ENCODE results near the gene CD300LF.

The CD300LF gene

DNA sequence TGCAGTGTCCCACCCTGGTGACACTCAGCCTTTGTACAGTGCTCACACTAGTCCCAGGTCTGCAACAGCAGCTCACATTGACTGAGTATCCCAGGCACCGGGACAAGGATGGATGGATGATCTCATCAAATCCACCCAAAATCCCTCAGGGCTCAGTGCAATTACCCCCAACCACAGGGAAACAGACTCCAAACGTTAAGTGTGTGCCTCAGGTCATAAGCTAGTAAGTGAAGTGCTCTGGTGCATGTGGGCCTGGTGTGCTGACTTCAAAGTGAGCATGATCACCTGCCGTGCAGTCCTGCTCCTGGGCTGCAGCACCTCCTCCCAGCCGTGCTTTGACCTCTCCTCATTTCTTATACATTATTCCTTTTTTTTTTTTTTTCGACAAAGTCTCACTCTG lies 58.0 kb downstream of the CD300LF start:
- no peak overlapping the region for H3K4me3 ChIP-seq (ENCODE audit: low read depth, low read length)
- DNase-seq (ENCODE audit: low read depth), result no peak

DNA sequence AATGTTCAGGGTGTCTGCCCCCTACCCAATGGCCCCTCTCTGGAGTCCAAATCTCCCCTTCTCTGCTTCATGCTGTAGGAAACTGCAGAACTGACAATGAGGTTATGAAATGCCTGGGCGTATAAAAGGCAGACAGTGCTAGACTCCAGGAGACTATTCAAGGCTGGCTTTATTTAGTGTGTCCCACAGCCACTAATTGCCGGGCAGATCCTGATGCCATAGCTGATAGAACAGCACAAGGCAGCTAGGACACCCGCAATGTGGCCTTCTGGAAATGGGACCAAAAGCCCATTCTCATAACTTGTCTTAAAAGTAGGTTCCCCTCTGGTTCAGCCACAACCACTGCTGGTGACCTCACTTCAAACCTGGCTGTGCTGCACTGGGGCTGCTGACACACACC lies 60.7 kb downstream of the CD300LF start:
- no peak overlapping the region for H3K4me3 ChIP-seq (ENCODE audit: low read depth, low read length)
- DNase-seq (ENCODE audit: low read depth), result no peak

DNA sequence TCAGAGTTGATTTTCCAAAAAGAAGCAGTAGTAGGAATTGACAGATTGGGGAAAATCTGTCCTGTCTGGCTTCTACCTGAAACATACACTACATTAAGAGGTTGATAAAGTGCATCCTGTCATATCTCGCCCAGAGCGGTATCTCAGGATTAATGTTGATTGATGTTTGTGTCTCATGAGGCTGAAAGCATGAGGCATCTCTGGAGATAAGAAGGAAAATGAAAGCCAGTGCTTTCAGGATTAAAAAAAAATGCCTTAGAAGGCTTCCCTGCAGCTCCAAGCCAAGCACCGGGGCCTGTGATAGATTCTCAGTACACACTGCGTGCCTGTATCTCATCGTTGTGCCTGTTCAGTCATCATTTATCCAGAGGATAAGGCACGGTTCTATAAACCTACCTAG lies 62.8 kb downstream of the CD300LF start:
- no peak overlapping the region for H3K4me3 ChIP-seq (ENCODE audit: low read depth, low read length)
- no peak for DNase-seq (ENCODE audit: low read depth)

DNA sequence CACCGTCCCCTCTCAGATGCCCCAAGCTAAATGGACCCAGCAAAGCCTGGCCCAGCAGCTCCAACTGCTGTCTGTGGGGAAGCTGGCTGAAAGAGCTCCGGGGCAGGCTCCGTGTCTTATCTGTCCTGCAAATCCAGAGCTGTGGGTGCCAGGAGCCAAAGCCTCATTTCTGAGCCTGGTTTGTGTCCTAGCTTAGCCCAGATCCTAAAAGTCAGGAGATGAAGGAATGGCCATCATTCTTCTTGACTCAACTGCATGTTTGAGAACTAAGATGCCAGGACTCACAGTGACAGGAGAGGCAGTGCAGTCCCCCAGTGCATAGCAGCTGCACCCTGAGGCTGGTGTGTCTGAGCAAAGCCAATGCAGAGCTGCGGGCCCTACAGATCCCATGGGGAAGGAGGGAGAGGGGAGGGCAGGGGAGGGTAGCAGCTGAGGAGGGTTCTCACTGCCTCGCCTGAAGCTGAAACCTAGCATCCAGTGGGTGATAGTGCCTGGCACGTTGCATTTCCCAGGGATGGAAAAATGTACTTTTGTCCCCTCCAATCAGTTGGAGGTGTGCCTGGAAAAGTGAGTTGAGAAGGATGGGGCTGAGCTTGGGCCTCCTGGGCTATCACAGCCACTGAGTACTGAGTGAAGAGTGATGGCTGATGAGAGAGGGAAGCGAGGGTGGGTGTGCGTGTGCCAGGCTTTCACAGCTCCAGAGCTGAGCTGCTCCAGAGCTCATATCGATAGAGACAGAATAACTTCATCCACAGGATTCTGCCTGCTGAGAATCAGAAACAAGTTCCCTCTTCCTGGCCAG lies 64.7 kb downstream of the CD300LF start:
- no peak for DNase-seq (ENCODE audit: low read depth)
- H3K4me3 ChIP-seq (ENCODE audit: low read depth, low read length), result no peak overlapping the region

DNA sequence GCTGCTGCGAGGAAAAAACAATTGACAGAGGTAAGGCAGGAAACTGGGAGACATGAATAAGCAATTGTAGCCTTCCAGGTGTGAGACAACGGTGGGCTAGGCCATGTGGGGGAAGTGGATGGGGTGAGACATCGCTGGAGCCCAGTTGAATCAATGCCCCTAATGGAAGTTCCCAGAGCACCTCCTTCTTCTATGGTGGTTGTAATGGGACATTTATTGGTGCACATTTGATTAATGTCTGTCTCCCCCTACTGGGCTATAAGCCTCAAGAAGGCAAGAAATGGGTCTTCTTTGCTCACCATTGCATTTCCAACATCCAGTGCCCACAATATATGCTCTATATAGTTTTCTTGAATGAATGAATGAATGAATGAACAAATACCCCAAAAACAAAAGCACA lies 66.5 kb downstream of the CD300LF start:
- H3K4me3 ChIP-seq (ENCODE audit: low read depth, low read length), result no peak overlapping the region
- DNase-seq (ENCODE audit: low read depth), result no peak

DNA sequence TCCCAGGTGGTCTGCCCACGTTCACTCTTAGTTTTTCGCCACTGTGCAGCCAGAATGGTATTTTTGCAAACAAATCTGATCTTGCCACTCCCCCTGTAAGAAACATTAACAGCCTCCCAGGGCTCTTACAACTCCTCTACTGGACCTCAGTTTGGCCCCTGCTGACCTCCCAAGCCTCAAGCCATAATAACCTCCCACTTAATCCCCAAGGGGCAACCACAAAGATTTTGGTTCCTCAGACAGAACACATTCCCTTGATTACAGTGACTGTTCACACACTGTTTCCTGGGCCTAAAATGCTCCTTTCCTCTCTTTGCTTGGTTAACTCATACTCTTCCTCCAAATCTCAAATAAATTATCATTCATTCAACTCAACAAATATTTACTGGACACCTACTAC lies 67.7 kb downstream of the CD300LF start:
- no peak overlapping the region for H3K4me3 ChIP-seq (ENCODE audit: low read depth, low read length)
- DNase-seq (ENCODE audit: low read depth), result no peak

DNA sequence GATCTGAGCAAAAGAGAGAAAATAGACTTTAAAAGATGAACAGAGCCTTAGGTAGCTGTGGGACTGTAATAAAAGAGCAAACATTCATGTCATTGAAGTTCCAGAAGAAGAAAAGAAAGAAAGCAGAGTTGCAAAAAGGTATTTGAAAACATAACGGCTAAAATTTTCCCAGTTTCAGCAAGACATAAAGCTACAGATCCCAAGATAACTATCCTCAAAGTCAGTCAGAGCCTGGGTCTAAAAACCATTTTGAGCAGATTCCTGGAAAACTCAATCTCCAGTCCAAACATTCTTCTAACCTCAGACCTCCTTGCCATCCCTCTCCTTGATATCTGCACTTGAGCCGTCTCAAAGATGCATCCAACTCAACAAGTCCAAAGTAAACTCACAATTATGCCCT lies 68.3 kb downstream of the CD300LF start:
- no peak for DNase-seq (ENCODE audit: low read depth)
- no peak overlapping the region for H3K4me3 ChIP-seq (ENCODE audit: low read depth, low read length)
